ENCODE data around the gene TAS2R9.

- TF ChIP-seq CTCF (IDR thresholded peaks at IDR 0.05) (no peak), POLR2A (IDR thresholded peaks at IDR 0.05) (no peak)
These were observed 2.0 kb upstream of the TAS2R9 start for GRCh38 chr12:10811883-10812536.

Data from testis (tissue), 2 donors.